Measurements from ENCODE around the gene TMEM9.
A peak's percentile ranks its signal among the peaks of the same experiment; 100 is the strongest.

TMEM9 gene

DNA sequence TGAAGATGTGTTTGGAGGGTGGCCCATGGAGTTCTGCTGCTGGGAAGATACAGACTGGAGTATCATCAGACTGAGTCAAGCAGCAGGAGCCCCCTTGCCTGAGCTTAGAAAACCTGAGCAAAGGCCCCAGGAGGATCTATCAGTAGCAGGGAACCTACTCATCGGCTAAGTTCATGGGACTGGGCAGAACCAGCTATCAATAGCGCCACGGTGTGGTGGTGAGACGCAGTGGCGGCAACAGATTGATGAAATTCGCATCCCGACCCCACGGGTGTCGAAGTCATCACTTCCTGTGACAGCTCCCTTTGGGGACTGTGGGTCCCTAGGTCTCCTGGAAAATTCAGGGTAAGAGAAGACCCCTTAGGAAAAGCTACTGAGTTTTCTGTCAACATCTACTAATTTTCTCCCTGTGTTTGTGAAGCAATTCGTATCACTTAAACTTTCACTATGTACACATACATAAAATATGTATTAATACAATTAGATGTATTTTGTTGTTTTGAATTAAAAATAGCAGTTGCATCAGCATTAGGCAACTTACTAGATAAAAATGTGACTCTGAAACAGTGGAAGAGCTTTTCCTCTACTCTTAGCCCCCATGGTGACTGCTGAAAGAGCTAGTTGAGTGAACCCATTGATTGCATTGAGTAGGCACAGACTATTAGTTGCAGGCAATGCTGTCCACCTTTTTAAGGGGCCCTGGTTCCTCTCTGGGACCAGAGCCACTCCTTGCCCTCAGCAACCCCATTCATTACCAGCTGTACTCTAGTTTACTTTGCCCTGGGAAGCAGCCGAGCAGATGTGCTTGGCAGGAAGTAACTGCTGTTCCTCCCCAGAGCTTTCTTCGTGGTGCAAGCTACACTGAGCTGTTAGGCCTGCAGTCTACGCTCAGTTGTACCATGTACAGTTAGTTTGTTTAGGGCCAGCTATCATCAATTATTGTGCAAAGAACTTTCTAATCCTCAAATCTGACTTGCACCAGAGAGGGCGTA lies 34.8 kb downstream of the TMEM9 start:
- TF ChIP-seq, protein P1, sequence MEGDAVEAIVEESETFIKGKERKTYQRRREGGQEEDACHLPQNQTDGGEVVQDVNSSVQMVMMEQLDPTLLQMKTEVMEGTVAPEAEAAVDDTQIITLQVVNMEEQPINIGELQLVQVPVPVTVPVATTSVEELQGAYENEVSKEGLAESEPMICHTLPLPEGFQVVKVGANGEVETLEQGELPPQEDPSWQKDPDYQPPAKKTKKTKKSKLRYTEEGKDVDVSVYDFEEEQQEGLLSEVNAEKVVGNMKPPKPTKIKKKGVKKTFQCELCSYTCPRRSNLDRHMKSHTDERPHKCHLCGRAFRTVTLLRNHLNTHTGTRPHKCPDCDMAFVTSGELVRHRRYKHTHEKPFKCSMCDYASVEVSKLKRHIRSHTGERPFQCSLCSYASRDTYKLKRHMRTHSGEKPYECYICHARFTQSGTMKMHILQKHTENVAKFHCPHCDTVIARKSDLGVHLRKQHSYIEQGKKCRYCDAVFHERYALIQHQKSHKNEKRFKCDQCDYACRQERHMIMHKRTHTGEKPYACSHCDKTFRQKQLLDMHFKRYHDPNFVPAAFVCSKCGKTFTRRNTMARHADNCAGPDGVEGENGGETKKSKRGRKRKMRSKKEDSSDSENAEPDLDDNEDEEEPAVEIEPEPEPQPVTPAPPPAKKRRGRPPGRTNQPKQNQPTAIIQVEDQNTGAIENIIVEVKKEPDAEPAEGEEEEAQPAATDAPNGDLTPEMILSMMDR (conservative IDR thresholded peaks at IDR 0.05; ENCODE audit: low read depth, low read length) = no peak
- Histone ChIP-seq H3K27ac (no peak overlapping the region), H3K4me3 (IDR thresholded peaks at IDR 0.05; ENCODE audit: insufficient read depth, low read depth, low read length) (no peak overlapping the region), H4K20me1 (ENCODE audit: insufficient read depth) (no peaks in the 10 kb centered on the region), H3K9ac (no peak overlapping the region), H3K36me3 (ENCODE audit: insufficient read depth) (no peaks in the 10 kb centered on the region), H3K79me2 (ENCODE audit: insufficient read depth, low read depth) (no peaks in the 10 kb centered on the region), H3K27me3 (ENCODE audit: insufficient read depth, low read depth) (no peaks in the 10 kb centered on the region; the same call in 1 of the 2 replicates), H3K4me2 (no peak overlapping the region), H3K4me1 (ENCODE audit: low read depth, poor library complexity, severe bottlenecking) (no peaks in the 10 kb centered on the region), H2AFZ (ENCODE audit: low read depth) (no peak overlapping the region)

DNA sequence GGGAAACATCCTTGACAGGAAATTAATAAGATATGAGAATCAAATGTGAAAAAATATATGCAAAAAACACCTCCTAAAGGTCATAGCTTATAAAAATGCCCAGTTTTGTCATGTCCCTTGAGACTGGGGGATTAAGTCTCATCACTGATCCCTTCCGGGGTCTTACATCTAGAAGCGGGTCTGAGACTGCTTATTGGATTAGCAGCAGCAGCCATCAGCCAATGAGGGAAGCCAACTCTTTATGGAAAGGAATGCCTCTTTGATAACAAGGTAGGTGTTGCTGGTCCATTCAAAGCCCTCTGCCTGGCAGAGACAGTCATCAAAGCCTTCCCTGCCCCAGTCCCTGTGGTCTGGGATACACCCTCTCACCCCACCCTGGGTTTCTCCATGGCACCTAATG lies 38.2 kb downstream of the TMEM9 start:
- H3K27ac ChIP-seq = no peak overlapping the region
- H3K36me3 ChIP-seq (ENCODE audit: insufficient read depth) = no peaks in the 10 kb centered on the region
- TF ChIP-seq, protein P1 (conservative IDR thresholded peaks at IDR 0.05; ENCODE audit: low read depth, low read length) = no peak
- H3K9ac ChIP-seq = no peak overlapping the region
- H4K20me1 ChIP-seq (ENCODE audit: insufficient read depth) = no peaks in the 10 kb centered on the region
- no peak overlapping the region for H3K4me2 ChIP-seq
- no peak overlapping the region for H3K4me3 ChIP-seq (IDR thresholded peaks at IDR 0.05; ENCODE audit: insufficient read depth, low read depth, low read length)
- H3K79me2 ChIP-seq (ENCODE audit: insufficient read depth, low read depth) = no peaks in the 10 kb centered on the region
- H3K27me3 ChIP-seq (ENCODE audit: insufficient read depth, low read depth) = no peaks in the 10 kb centered on the region
- H2AFZ ChIP-seq (ENCODE audit: low read depth) = no peak overlapping the region
- peaks cover 5% of the 10 kb centered on the region for H3K4me1 ChIP-seq (ENCODE audit: low read depth, poor library complexity, severe bottlenecking)

DNA sequence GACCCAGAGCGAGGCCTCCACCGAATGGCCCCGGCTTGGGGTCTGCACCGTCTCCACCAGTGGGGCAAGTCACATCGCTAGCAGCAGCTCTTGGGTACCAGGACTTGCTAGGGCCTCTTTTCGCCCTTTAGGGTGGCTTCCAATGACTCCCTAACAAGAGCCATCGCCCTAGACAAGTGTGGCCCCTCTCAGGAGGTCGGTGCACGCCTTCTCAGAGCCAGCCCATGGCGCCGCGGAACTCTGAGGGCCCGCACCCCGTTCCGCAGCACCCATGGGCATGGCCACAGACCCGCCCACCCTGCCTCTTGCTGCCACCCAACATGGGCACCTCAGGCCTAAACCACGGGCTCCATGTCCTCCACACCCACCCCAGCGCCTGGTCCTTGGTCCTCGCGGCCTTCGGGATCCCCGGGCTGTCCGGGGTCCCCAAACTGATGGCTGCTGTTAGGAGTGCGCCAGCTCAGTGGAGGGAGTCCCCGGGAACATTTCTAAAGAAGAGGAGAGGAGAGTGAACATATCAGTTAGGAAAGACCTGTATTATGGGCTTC lies 38.8 kb downstream of the TMEM9 start:
- Histone ChIP-seq H3K4me3 (IDR thresholded peaks at IDR 0.05; ENCODE audit: insufficient read depth, low read depth, low read length) (no peak overlapping the region), H3K79me2 (ENCODE audit: insufficient read depth, low read depth) (no peaks in the 10 kb centered on the region), H2AFZ (ENCODE audit: low read depth) (no peak overlapping the region), H3K4me2 (no peak overlapping the region), H3K27ac (no peak overlapping the region), H3K27me3 (ENCODE audit: insufficient read depth, low read depth) (no peaks in the 10 kb centered on the region), H4K20me1 (ENCODE audit: insufficient read depth) (no peaks in the 10 kb centered on the region), H3K9ac (no peak overlapping the region), H3K36me3 (ENCODE audit: insufficient read depth) (no peaks in the 10 kb centered on the region), H3K4me1 (ENCODE audit: low read depth, poor library complexity, severe bottlenecking) (peaks cover 5% of the 10 kb centered on the region)
- TF ChIP-seq, protein P1 (conservative IDR thresholded peaks at IDR 0.05; ENCODE audit: low read depth, low read length) = no peak

DNA sequence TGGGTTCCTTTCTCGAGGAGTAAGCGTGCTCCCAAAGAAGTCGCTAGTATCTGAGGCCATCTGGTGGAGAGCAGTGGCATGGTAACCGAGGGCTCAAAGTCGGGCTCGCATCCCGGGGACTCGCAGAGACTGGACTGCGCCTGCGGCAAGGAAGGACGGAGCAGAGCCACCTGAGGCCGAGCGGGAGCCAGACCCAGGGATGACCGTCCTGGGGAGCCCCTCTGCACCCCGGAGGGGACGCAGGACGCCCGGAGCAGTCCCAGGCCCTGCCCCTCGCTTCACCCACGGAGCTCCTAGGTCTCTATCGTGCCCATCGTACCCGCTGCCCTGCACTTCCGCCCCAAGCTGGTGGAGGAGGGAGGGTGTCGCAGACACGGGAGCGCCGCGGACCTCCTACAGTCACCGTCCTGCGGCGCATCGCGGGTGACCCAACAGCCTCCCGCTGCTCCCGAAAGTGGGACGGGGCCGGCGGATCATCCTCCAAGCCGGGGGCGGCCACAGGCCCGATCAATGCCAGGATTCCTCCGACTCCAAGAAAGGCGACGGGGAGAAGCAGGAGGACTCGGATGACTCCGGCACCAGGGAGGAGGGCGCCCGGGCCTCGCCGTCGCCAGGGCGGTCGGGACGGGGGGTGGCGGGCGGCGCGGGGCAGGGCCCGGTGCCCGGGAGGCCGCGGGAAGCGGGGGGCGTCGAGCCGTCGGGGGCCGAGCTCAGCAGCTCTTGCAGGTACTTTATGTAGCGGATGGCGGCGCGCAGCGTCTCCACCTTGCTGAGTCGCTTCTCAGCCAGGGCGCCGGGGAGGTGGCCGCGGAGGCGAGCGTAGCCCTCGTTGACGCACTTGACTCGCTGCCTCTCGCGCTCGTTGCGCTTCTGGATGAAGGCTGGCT lies 39.8 kb downstream of the TMEM9 start:
- H3K4me2 ChIP-seq = peak overlapping the region; percentile 74
- H3K9ac ChIP-seq = peak overlapping the region; percentile 65
- H3K36me3 ChIP-seq (ENCODE audit: insufficient read depth) = no peaks in the 10 kb centered on the region
- TF ChIP-seq, protein P1 (conservative IDR thresholded peaks at IDR 0.05; ENCODE audit: low read depth, low read length) = peak; percentile 88
- H4K20me1 ChIP-seq (ENCODE audit: insufficient read depth) = no peaks in the 10 kb centered on the region
- H3K4me3 ChIP-seq (IDR thresholded peaks at IDR 0.05; ENCODE audit: insufficient read depth, low read depth, low read length) = peak overlapping the region; percentile 90
- H3K4me1 ChIP-seq (ENCODE audit: low read depth, poor library complexity, severe bottlenecking) = peaks cover 5% of the 10 kb centered on the region
- H3K79me2 ChIP-seq (ENCODE audit: insufficient read depth, low read depth) = no peaks in the 10 kb centered on the region
- H3K27me3 ChIP-seq (ENCODE audit: insufficient read depth, low read depth) = no peaks in the 10 kb centered on the region
- H3K27ac ChIP-seq = 0 out of 2 replicates have a peak overlapping the region, but pooled peaks have one; percentile 19
- peak overlapping the region; percentile 85 for H2AFZ ChIP-seq (ENCODE audit: low read depth)

Data from KMS-11 (cell line).